GM23338 (cell line): ENCODE results near the gene AIRE. TPM values are rescaled to one million over a fixed set of nuclear protein-coding genes. Genes with fewer than 3 reads are reported as not detected.

Source experiments
- ATAC-seq: fragments of 200-7000 bp; cut with Tn5 transposase; 3 replicates; pipeline ENCODE4 v1.9.1; 2020
- DNase-seq: peaks from one replicate; pipeline ENCODE4 v3.0.0-alpha.2; 2015; ENCODE audit warnings: low spot score
- H2AFZ ChIP-seq: fragments of 200-600 bp; sonication (generic); 2 replicates; pipeline ENCODE4 v1.8.0; 2016; ENCODE audit warnings: antibody characterized with exemption, mild to moderate bottlenecking, moderate library complexity
- H3F3A ChIP-seq: fragments of 200-600 bp; sonication (generic); replicated peaks from 2 replicates; pipeline ENCODE4 v1.8.0; 2017; ENCODE audit warnings: antibody characterized with exemption, mixed run types, low read depth
- H3K27ac ChIP-seq: fragments of 200-600 bp; sonication (generic); 2 replicates; pipeline ENCODE4 v1.6.1; 2016; ENCODE audit warnings: low read depth
- H3K27me3 ChIP-seq: fragments of 200-600 bp; sonication (generic); 2 replicates; pipeline ENCODE4 v1.8.0; 2016; ENCODE audit warnings: mild to moderate bottlenecking, mixed run types, moderate library complexity; ENCODE audit not compliant: insufficient read depth
- H3K36me3 ChIP-seq: fragments of 200-600 bp; sonication (generic); 2 replicates; pipeline ENCODE4 v1.8.0; 2016; ENCODE audit warnings: mild to moderate bottlenecking; ENCODE audit not compliant: insufficient read depth
- H3K4me1 ChIP-seq: fragments of 200-600 bp; sonication (generic); 2 replicates; pipeline ENCODE4 v1.8.0; 2016; ENCODE audit warnings: mild to moderate bottlenecking, moderate library complexity; ENCODE audit not compliant: insufficient read depth
- H3K4me2 ChIP-seq: fragments of 200-600 bp; sonication (generic); 2 replicates; pipeline ENCODE4 v1.7.1; 2017; ENCODE audit warnings: mixed run types
- H3K4me3 ChIP-seq: fragments of 200-600 bp; sonication (generic); 2 replicates; pipeline ENCODE4 v1.6.1; 2016; ENCODE audit warnings: mixed run types
- H3K79me2 ChIP-seq: fragments of 200-600 bp; sonication (generic); replicated peaks from 2 replicates; pipeline ENCODE4 v1.8.0; 2017; ENCODE audit warnings: mild to moderate bottlenecking; ENCODE audit not compliant: insufficient read depth
- H3K9me2 ChIP-seq: fragments of 200-600 bp; sonication (generic); 2 replicates; pipeline ENCODE4 v1.8.0; 2017; ENCODE audit not compliant: insufficient read depth
- H4K20me1 ChIP-seq: fragments of 200-600 bp; sonication (generic); replicated peaks from 2 replicates; pipeline ENCODE4 v1.8.0; 2017; ENCODE audit warnings: mild to moderate bottlenecking; ENCODE audit not compliant: insufficient read depth
- H3K27ac Mint-ChIP-seq: 2 replicates; pipeline ENCODE4 v1.8.0; 2020; ENCODE audit warnings: inconsistent platforms, mild to moderate bottlenecking, moderate library complexity, mixed read lengths
- H3K27me3 Mint-ChIP-seq: 3 replicates; pipeline ENCODE4 v1.8.0; 2022; ENCODE audit warnings: low read depth, mild to moderate bottlenecking, moderate library complexity, mixed read lengths, inconsistent platforms; ENCODE audit not compliant: insufficient read depth, poor library complexity
- H3K36me3 Mint-ChIP-seq: 3 replicates; pipeline ENCODE4 v1.8.0; 2021; ENCODE audit warnings: low read depth, mild to moderate bottlenecking, inconsistent platforms, moderate library complexity, mixed read lengths
- H3K4me1 Mint-ChIP-seq: 3 replicates; pipeline ENCODE4 v1.8.0; 2020; ENCODE audit warnings: mild to moderate bottlenecking, inconsistent platforms, mixed read lengths
- H3K4me3 Mint-ChIP-seq: 3 replicates; pipeline ENCODE4 v1.8.0; 2021; ENCODE audit warnings: moderate library complexity, mild to moderate bottlenecking, inconsistent platforms, mixed read lengths
- H3K9me3 Mint-ChIP-seq: 3 replicates; pipeline ENCODE4 v1.8.0; 2020; ENCODE audit warnings: moderate library complexity, mild to moderate bottlenecking, inconsistent platforms, mixed read lengths
- CREB1 ChIP-seq: fragments of 250-450 bp; sonication (Bioruptor Pico); IDR thresholded peaks from 2 replicates; pipeline ENCODE4 v1.5.0; 2020; ENCODE audit warnings: low read depth, mild to moderate bottlenecking, moderate library complexity
- CTCF ChIP-seq, 2 experiments: fragments of 200-600 bp in 1 of 2; sonication (generic) in 1 of 2; conservative IDR thresholded peaks; 2 replicates each; pipeline versions ENCODE4 v1.5.1 to v1.6.1; 2016 to 2017; ENCODE audit warnings: antibody characterized with exemption in 2 of 2, low read depth in 2 of 2, mild to moderate bottlenecking in 2 of 2, moderate library complexity in 1 of 2
- JUNB ChIP-seq: IDR thresholded peaks from one replicate; pipeline ENCODE4 v1.6.1; 2016; ENCODE audit warnings: antibody characterized with exemption; ENCODE audit not compliant: unreplicated experiment
- POLR2AphosphoS5 ChIP-seq: IDR thresholded peaks from 2 replicates; pipeline ENCODE4 v1.6.1; 2016; ENCODE audit warnings: antibody characterized with exemption, low read depth
- ZNF114 ChIP-seq: fragments of 250-450 bp; sonication (Bioruptor Pico); IDR thresholded peaks from 2 replicates; pipeline ENCODE4 v1.5.0; 2020; ENCODE audit warnings: mild to moderate bottlenecking, moderate library complexity
- ZNF331 ChIP-seq: fragments of 250-450 bp; sonication (Bioruptor Pico); IDR thresholded peaks from 2 replicates; pipeline ENCODE4 v1.5.0; 2020; ENCODE audit warnings: low read depth, mild to moderate bottlenecking, moderate library complexity
- ZNF462 ChIP-seq: fragments of 250-450 bp; sonication (Bioruptor Pico); IDR thresholded peaks from 2 replicates; pipeline ENCODE4 v1.5.0; 2020; ENCODE audit warnings: mild to moderate bottlenecking, moderate library complexity
- polyA plus RNA-seq: library from polyadenylated mRNA; unstranded; fragments of >200 nt; fragmentation: Nextera tagmentation; extraction: Ambion mirVana; gene quantifications from 2 replicates; pipeline ENCODE4 v1.2.1, GENCODE V29; 2016
- total RNA-seq: library from RNA; depleted of rRNA; stranded (reverse); fragments of >200 nt; shearing (Covaris generic); gene quantifications from 2 replicates; pipeline ENCODE4 v1.2.3, GENCODE V29; 2014
- TF ChIP-seq, protein P1 (sequence below): IDR thresholded peaks from one replicate; pipeline ENCODE4 v1.6.1; 2018; ENCODE audit warnings: antibody characterized with exemption; ENCODE audit not compliant: unreplicated experiment

Gene AIRE
- total and polyA plus RNA-seq, 2 experiments from 2014 or later: 0.10 TPM; not detected in 1

- H2AFZ ChIP-seq: no peak overlapping the region
- no peak for DNase-seq
- TF ChIP-seq ZNF331 (CRISPR knock-in tag) (no peak), CTCF (conservative IDR thresholded peaks at IDR 0.05; ENCODE audit: low read depth in 2 of 2) (no peak), ZNF114 (CRISPR knock-in tag) (no peak), CREB1 (CRISPR knock-in tag) (no peak), POLR2AphosphoS5 (no peak), ZNF462 (no peak), JUNB (no peak)
- TF ChIP-seq, protein P1, sequence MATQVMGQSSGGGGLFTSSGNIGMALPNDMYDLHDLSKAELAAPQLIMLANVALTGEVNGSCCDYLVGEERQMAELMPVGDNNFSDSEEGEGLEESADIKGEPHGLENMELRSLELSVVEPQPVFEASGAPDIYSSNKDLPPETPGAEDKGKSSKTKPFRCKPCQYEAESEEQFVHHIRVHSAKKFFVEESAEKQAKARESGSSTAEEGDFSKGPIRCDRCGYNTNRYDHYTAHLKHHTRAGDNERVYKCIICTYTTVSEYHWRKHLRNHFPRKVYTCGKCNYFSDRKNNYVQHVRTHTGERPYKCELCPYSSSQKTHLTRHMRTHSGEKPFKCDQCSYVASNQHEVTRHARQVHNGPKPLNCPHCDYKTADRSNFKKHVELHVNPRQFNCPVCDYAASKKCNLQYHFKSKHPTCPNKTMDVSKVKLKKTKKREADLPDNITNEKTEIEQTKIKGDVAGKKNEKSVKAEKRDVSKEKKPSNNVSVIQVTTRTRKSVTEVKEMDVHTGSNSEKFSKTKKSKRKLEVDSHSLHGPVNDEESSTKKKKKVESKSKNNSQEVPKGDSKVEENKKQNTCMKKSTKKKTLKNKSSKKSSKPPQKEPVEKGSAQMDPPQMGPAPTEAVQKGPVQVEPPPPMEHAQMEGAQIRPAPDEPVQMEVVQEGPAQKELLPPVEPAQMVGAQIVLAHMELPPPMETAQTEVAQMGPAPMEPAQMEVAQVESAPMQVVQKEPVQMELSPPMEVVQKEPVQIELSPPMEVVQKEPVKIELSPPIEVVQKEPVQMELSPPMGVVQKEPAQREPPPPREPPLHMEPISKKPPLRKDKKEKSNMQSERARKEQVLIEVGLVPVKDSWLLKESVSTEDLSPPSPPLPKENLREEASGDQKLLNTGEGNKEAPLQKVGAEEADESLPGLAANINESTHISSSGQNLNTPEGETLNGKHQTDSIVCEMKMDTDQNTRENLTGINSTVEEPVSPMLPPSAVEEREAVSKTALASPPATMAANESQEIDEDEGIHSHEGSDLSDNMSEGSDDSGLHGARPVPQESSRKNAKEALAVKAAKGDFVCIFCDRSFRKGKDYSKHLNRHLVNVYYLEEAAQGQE: no peak
- no peaks in the 10 kb centered on the region for H3K36me3 Mint-ChIP-seq
- H3F3A ChIP-seq: no peaks in the 10 kb centered on the region
- no peaks in the 10 kb centered on the region for H3K9me3 Mint-ChIP-seq
- H3K4me2 ChIP-seq: no peak overlapping the region
- no peaks in the 10 kb centered on the region for H3K79me2 ChIP-seq
- no peaks in the 10 kb centered on the region for H3K4me1 ChIP-seq
- no peaks in the 10 kb centered on the region for H4K20me1 ChIP-seq
- ATAC-seq: no peak
- H3K27me3 ChIP-seq: peaks cover 10% of the 10 kb centered on the region; the same call in 1 of the 2 replicates
- no peaks in the 10 kb centered on the region for H3K9me2 ChIP-seq
- no peaks in the 10 kb centered on the region for H3K36me3 ChIP-seq
- H3K27ac Mint-ChIP-seq: no peak overlapping the region; the same call in 1 of the 2 replicates
- H3K27me3 Mint-ChIP-seq: peaks cover 9% of the 10 kb centered on the region
- no peak overlapping the region for H3K4me3 Mint-ChIP-seq
- 0 out of 3 replicates have a peak, but pooled peaks cover 4% of the 10 kb centered on the region for H3K4me1 Mint-ChIP-seq
- H3K4me3 ChIP-seq: no peak overlapping the region
- no peak overlapping the region for H3K27ac ChIP-seq
Observed at GRCh38 chr21:44295646-44296045, 10.0 kb downstream of the AIRE start.
